Left ventricle myocardium inferior (tissue), 1 donor: ENCODE data around the gene DCP1B. TPM values are rescaled to one million over a fixed set of nuclear protein-coding genes. Genes with fewer than 3 reads are reported as not detected.

Source experiments
- DNase-seq: peaks from one replicate; pipeline ENCODE4 v3.0.0-alpha.2; 2020
- H3K27ac ChIP-seq: fragments of 200-600 bp; replicated peaks from 2 replicates; pipeline ENCODE4 v1.8.0; 2021
- H3K27me3 ChIP-seq: fragments of 200-600 bp; 2 replicates; pipeline ENCODE4 v1.8.0; 2021; ENCODE audit warnings: low read depth
- H3K36me3 ChIP-seq: fragments of 200-600 bp; 2 replicates; pipeline ENCODE4 v1.8.0; 2021
- H3K4me1 ChIP-seq: fragments of 200-600 bp; 2 replicates; pipeline ENCODE4 v1.8.0; 2021
- H3K4me3 ChIP-seq: fragments of 200-600 bp; 2 replicates; pipeline ENCODE4 v1.8.0; 2021; ENCODE audit warnings: mild to moderate bottlenecking, moderate library complexity
- H3K9me3 ChIP-seq: fragments of 200-600 bp; replicated peaks from 2 replicates; pipeline ENCODE4 v1.8.0; 2021
- CTCF ChIP-seq: fragments of 200-600 bp; IDR thresholded peaks from 2 replicates; pipeline ENCODE4 v1.8.0; 2021; ENCODE audit warnings: antibody characterized with exemption, mild to moderate bottlenecking, borderline replicate concordance
- intact Hi-C: fragments of 100-400 bp; cut with micrococcal nuclease; formaldehyde crosslinking; loops from one replicate; pipeline ENCODE4 v1.11.0; 2022
- total RNA-seq: library from RNA; stranded (reverse); fragmentation: NEBNext Ultra II Directional; extraction: Animal tissue kit (Norgen Biotek cat#: 25700); gene quantifications from one replicate; pipeline ENCODE4 v1.2.1, GENCODE V29; 2021
- donor health status: DM: no; HTN: yes; CAD: no; lungs with severe emphysema.

Gene DCP1B
- total RNA-seq, 1 donor from 2014 or later = 1.7 TPM

DNA sequence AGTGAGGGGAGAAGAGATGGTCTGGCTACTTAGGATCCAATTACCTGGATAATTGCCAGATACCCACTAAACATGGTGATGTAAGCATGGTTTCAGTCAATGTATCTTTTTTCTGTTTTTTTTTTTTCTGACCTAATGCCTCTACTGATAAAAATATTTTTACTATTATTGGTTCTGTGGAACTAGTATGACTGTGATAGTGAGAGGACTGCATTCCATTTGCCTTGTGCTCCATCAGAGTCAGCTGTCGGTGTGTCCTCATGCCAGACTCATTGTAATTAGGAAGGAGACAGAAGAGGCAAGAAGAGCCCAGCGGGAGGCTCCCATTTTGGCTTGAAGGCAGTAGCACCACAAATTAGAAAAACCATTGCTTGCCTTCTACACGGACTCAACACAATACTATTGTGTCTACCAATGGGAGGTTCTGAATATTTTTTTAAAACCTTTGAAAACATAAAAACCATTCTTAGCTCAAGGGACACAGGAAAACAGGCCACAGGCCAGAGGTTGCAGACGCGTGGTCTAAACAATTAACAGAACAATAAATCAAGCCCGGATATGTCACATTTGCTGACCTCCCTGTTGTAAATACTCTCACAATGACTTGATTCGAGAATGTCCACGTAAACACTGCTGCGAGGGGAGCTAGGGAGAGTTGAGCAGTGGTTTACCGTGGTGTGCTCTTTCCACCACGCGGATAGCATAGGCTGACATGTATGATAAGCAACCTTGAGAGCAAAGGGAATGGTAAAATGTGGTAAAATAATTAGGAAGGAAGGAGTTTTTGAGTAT, 13.5 kb upstream of the DCP1B start:
- intact Hi-C loops = no loop called here
- H3K4me1 ChIP-seq = peaks cover 96% of the 10 kb centered on the region

DNA sequence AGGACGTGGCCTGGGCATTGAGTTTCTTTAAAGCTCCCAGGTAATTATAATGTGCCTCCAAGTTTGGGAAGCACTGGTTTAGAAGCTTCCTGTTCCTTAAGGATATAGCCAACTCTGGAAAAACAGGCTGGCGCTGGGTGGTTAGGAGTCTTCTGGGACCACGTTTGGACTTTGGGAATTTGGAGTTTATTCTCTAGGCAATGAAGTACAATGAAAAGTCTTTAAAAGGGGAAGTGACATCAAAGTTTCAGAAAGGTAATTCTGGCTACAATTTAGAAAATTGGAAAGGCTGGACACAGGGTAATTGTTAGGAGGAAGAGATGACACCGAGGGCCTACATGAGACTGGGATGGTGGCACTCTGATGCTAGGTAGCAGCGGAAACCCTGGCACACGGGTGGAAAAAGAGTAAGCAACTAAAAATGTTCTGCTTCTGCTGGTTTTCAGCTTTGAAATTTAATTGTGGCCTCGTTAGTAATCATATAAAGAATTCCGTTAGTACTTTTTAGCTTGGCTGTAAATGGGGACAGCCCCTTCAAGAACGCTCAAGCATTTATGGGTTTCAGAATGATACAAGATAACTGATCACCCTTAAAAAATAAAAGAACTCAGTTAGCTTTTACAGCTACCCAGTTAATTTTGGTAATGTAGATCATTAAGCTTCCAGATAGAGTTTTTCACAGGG, 12.7 kb upstream of the DCP1B start:
- Histone ChIP-seq H3K36me3 (peaks cover under 1% of the 10 kb centered on the region), H3K4me3 (no peak overlapping the region), H3K9me3 (no peaks in the 10 kb centered on the region), H3K27ac (peak overlapping the region; percentile 44), H3K4me1 (peaks cover 96% of the 10 kb centered on the region), H3K27me3 (no peaks in the 10 kb centered on the region)
- intact Hi-C loops = no loop called here
- no peak for TF ChIP-seq CTCF
- no peak for DNase-seq

More for the DNA sequence above, 13.5 kb upstream of the DCP1B start:
- DNase-seq = no peak
- TF ChIP-seq CTCF = no peak
- Histone ChIP-seq H3K36me3 (peaks cover 4% of the 10 kb centered on the region), H3K4me3 (no peak overlapping the region), H3K27ac (peak overlapping the region; percentile 44), H3K27me3 (no peaks in the 10 kb centered on the region), H3K9me3 (no peaks in the 10 kb centered on the region)

DNA sequence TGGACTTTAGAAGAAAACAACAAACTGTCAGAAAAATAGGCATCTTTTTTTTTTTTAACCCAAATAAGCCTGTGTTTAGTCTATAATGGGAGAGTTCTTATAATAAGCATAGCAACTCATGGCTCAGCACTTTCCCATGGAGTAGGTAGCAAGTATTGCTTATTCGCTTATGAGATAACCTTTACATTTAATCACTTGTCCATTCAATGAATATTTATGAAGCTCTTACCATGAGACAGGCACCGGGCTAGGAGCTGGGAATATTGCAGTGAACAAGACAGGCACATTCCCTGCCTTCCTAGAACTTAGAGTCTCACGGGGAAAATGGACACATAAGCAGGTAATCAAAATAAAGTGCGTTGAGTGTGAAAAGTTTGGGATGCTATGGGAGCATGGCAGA, 10.0 kb upstream of the DCP1B start:
- intact Hi-C loops = no loop called here
- Histone ChIP-seq H3K9me3 (no peaks in the 10 kb centered on the region), H3K36me3 (no peaks in the 10 kb centered on the region), H3K27me3 (no peaks in the 10 kb centered on the region), H3K27ac (peak overlapping the region; percentile 77), H3K4me1 (peaks cover 97% of the 10 kb centered on the region), H3K4me3 (peak overlapping the region; percentile 14)
- TF ChIP-seq CTCF = no peak
- DNase-seq = no peak

- H3K4me3 ChIP-seq = peak overlapping the region; percentile 14
- peak; percentile 45 for DNase-seq
- no peak for TF ChIP-seq CTCF
- no peaks in the 10 kb centered on the region for H3K9me3 ChIP-seq
- H3K27ac ChIP-seq = peak overlapping the region; percentile 77
- H3K4me1 ChIP-seq = peaks cover 97% of the 10 kb centered on the region
- intact Hi-C loops = no loop called here
- no peaks in the 10 kb centered on the region for H3K27me3 ChIP-seq
- no peaks in the 10 kb centered on the region for H3K36me3 ChIP-seq
Observed at GRCh38 chr12:2013527-2014223, 9.4 kb upstream of the DCP1B start.

DNA sequence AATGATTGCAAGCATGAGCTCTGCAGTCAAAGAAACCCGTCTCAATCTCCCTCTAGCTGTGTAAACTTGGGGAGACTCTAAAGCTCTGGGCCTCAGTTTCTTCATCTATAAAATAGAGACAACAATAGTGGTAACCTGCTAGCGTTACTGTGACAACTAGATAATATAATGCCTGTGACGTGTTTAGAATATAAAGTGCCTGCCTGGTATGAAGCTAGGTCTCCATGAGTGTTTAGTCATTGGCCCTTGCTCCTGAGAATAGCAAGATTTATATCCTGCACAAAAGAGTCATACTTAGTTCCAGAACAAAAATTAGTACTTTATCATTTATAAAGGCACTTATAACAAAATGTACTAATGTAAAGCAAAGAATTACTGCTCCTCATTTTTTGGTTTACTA, 8.8 kb upstream of the DCP1B start:
- H3K27ac ChIP-seq = peak overlapping the region; percentile 77
- peak overlapping the region; percentile 12 for H3K4me3 ChIP-seq
- no peaks in the 10 kb centered on the region for H3K27me3 ChIP-seq
- peaks cover 97% of the 10 kb centered on the region for H3K4me1 ChIP-seq
- H3K9me3 ChIP-seq = no peaks in the 10 kb centered on the region
- intact Hi-C loops = no loop called here
- no peak for TF ChIP-seq CTCF
- no peaks in the 10 kb centered on the region for H3K36me3 ChIP-seq
- DNase-seq = no peak
